ENCODE results near the gene DNAH8.

Gene DNAH8

GRCh38 chr6:38676236-38676973 lies 38.7 kb upstream of the DNAH8 start:
- Histone ChIP-seq H2AFZ (ENCODE audit: low read depth) (no peak overlapping the region), H4K20me1 (ENCODE audit: insufficient read depth) (no peaks in the 10 kb centered on the region), H3K36me3 (ENCODE audit: insufficient read depth) (no peaks in the 10 kb centered on the region), H3K27me3 (ENCODE audit: insufficient read depth, low read depth) (no peaks in the 10 kb centered on the region), H3K9ac (no peak overlapping the region), H3K4me2 (no peak overlapping the region), H3K79me2 (ENCODE audit: insufficient read depth, low read depth) (no peaks in the 10 kb centered on the region), H3K4me1 (ENCODE audit: low read depth, poor library complexity, severe bottlenecking) (peaks cover 4% of the 10 kb centered on the region), H3K27ac (no peak overlapping the region), H3K4me3 (IDR thresholded peaks at IDR 0.05; ENCODE audit: insufficient read depth, low read depth, low read length) (no peak overlapping the region)
- TF ChIP-seq, protein P1, sequence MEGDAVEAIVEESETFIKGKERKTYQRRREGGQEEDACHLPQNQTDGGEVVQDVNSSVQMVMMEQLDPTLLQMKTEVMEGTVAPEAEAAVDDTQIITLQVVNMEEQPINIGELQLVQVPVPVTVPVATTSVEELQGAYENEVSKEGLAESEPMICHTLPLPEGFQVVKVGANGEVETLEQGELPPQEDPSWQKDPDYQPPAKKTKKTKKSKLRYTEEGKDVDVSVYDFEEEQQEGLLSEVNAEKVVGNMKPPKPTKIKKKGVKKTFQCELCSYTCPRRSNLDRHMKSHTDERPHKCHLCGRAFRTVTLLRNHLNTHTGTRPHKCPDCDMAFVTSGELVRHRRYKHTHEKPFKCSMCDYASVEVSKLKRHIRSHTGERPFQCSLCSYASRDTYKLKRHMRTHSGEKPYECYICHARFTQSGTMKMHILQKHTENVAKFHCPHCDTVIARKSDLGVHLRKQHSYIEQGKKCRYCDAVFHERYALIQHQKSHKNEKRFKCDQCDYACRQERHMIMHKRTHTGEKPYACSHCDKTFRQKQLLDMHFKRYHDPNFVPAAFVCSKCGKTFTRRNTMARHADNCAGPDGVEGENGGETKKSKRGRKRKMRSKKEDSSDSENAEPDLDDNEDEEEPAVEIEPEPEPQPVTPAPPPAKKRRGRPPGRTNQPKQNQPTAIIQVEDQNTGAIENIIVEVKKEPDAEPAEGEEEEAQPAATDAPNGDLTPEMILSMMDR (conservative IDR thresholded peaks at IDR 0.05; ENCODE audit: low read depth, low read length) = no peak

DNA sequence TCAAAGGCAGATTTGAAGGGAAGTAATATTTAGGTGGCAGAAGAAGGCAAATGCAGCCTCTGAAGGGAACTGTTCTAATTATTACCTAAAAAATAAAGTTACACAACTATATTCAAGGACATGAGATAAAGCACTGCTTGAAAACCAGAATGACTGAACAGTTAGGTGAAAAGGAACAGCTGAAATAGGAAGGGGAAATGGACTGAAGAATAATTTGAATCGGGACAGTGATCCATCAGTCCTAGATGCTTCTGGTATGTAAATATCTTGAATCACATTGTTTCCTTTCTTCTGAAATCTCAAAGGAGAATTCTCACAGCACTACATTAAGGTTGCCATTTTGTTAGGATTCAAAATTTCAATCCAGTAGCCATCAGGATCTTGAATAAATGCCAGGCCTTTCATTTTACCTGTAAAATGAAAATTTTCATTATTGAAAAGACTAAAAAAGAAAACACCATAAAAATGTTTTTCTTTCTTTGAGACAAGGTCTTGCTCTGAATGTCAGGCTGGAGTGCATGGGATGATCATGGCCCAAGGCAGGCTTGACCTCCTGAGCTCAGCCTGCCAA lies 38.1 kb upstream of the DNAH8 start:
- Histone ChIP-seq H4K20me1 (ENCODE audit: insufficient read depth) (no peaks in the 10 kb centered on the region), H3K27me3 (ENCODE audit: insufficient read depth, low read depth) (no peaks in the 10 kb centered on the region), H3K4me1 (ENCODE audit: low read depth, poor library complexity, severe bottlenecking) (peaks cover 2% of the 10 kb centered on the region), H2AFZ (ENCODE audit: low read depth) (no peak overlapping the region), H3K36me3 (ENCODE audit: insufficient read depth) (peaks cover 4% of the 10 kb centered on the region; the same call in 1 of the 2 replicates), H3K4me2 (no peak overlapping the region), H3K4me3 (IDR thresholded peaks at IDR 0.05; ENCODE audit: insufficient read depth, low read depth, low read length) (no peak overlapping the region), H3K9ac (no peak overlapping the region), H3K27ac (no peak overlapping the region), H3K79me2 (ENCODE audit: insufficient read depth, low read depth) (no peaks in the 10 kb centered on the region)
- TF ChIP-seq, protein P1 (conservative IDR thresholded peaks at IDR 0.05; ENCODE audit: low read depth, low read length) = no peak

- Histone ChIP-seq H3K27ac (no peak overlapping the region), H3K9ac (no peak overlapping the region), H3K27me3 (ENCODE audit: insufficient read depth, low read depth) (no peaks in the 10 kb centered on the region), H3K4me1 (ENCODE audit: low read depth, poor library complexity, severe bottlenecking) (no peaks in the 10 kb centered on the region), H3K4me3 (IDR thresholded peaks at IDR 0.05; ENCODE audit: insufficient read depth, low read depth, low read length) (no peak overlapping the region), H2AFZ (ENCODE audit: low read depth) (no peak overlapping the region), H3K36me3 (ENCODE audit: insufficient read depth) (peaks cover 4% of the 10 kb centered on the region; the same call in 1 of the 2 replicates), H4K20me1 (ENCODE audit: insufficient read depth) (no peaks in the 10 kb centered on the region), H3K79me2 (ENCODE audit: insufficient read depth, low read depth) (no peaks in the 10 kb centered on the region), H3K4me2 (no peak overlapping the region)
- TF ChIP-seq, protein P1 (conservative IDR thresholded peaks at IDR 0.05; ENCODE audit: low read depth, low read length) = no peak
Measured at GRCh38 chr6:38678178-38678760, 36.8 kb upstream of the DNAH8 start.

- H3K27me3 ChIP-seq (ENCODE audit: insufficient read depth, low read depth) = no peaks in the 10 kb centered on the region
Measured at GRCh38 chr6:38679668-38680067, 35.4 kb upstream of the DNAH8 start.

More at GRCh38 chr6:38679668-38680067, 35.4 kb upstream of the DNAH8 start:
- H3K9ac ChIP-seq = no peak overlapping the region
- no peak overlapping the region for H3K4me3 ChIP-seq (IDR thresholded peaks at IDR 0.05; ENCODE audit: insufficient read depth, low read depth, low read length)
- no peaks in the 10 kb centered on the region for H3K79me2 ChIP-seq (ENCODE audit: insufficient read depth, low read depth)
- peaks cover 4% of the 10 kb centered on the region; the same call in 1 of the 2 replicates for H3K36me3 ChIP-seq (ENCODE audit: insufficient read depth)
- no peak overlapping the region for H3K27ac ChIP-seq
- H2AFZ ChIP-seq (ENCODE audit: low read depth) = no peak overlapping the region
- H3K4me1 ChIP-seq (ENCODE audit: low read depth, poor library complexity, severe bottlenecking) = no peaks in the 10 kb centered on the region
- no peaks in the 10 kb centered on the region for H4K20me1 ChIP-seq (ENCODE audit: insufficient read depth)
- H3K4me2 ChIP-seq = no peak overlapping the region
- TF ChIP-seq, protein P1 (conservative IDR thresholded peaks at IDR 0.05; ENCODE audit: low read depth, low read length) = no peak

Measured in KMS-11 (cell line).